Neural crest cell (in vitro differentiated cells): ENCODE data around the gene KCNG4. TPM values are rescaled to one million over a fixed set of nuclear protein-coding genes. Genes with fewer than 3 reads are reported as not detected.

Experiments used
- DNase-seq: peaks from one replicate; pipeline ENCODE4 v3.0.0; 2021; ENCODE audit warnings: low read depth, mixed read lengths, low spot score
- H3K27ac Mint-ChIP-seq: one replicate; pipeline ENCODE4 v1.8.0; 2021; ENCODE audit warnings: mild to moderate bottlenecking, mixed read lengths; ENCODE audit not compliant: unreplicated experiment
- H3K27me3 Mint-ChIP-seq: 2 replicates; pipeline ENCODE4 v1.8.0; 2021; ENCODE audit warnings: low read depth, mild to moderate bottlenecking, mixed read lengths
- H3K36me3 Mint-ChIP-seq: 2 replicates; pipeline ENCODE4 v1.8.0; 2021; ENCODE audit warnings: low read depth, mild to moderate bottlenecking, mixed read lengths
- H3K4me1 Mint-ChIP-seq: 2 replicates; pipeline ENCODE4 v1.8.0; 2021; ENCODE audit warnings: mixed read lengths
- H3K4me3 Mint-ChIP-seq: one replicate; pipeline ENCODE4 v1.8.0; 2021; ENCODE audit warnings: mild to moderate bottlenecking, mixed read lengths
- H3K9me3 Mint-ChIP-seq: 2 replicates; pipeline ENCODE4 v1.8.0; 2021; ENCODE audit warnings: mixed read lengths
- CTCF ChIP-seq: fragments of 200-600 bp; sonication (generic); conservative IDR thresholded peaks from 2 replicates; pipeline ENCODE4 v1.5.0; 2021; ENCODE audit warnings: antibody characterized with exemption, mild to moderate bottlenecking
- total RNA-seq: library from RNA; stranded (reverse); gene quantifications from 2 replicates; pipeline ENCODE4 v1.2.1, GENCODE V29; 2021

KCNG4 gene
- total RNA-seq, 1 donor from 2014 or later = not detected

GRCh38 chr16:84225571-84225970 lies 14.2 kb downstream of the KCNG4 start:
- DNase-seq = no peak
- H3K4me3 Mint-ChIP-seq = no peak overlapping the region
- peaks cover 15% of the 10 kb centered on the region for H3K4me1 Mint-ChIP-seq
- H3K36me3 Mint-ChIP-seq = no peaks in the 10 kb centered on the region
- no peaks in the 10 kb centered on the region for H3K9me3 Mint-ChIP-seq
- H3K27me3 Mint-ChIP-seq = no peaks in the 10 kb centered on the region
- H3K27ac Mint-ChIP-seq = no peak overlapping the region
- no peak for TF ChIP-seq CTCF

- no peaks in the 10 kb centered on the region for H3K9me3 Mint-ChIP-seq
- no peak overlapping the region for H3K4me3 Mint-ChIP-seq
- H3K27ac Mint-ChIP-seq = no peak overlapping the region
- no peaks in the 10 kb centered on the region for H3K27me3 Mint-ChIP-seq
- H3K4me1 Mint-ChIP-seq = peaks cover 15% of the 10 kb centered on the region
- no peak for TF ChIP-seq CTCF
- H3K36me3 Mint-ChIP-seq = no peaks in the 10 kb centered on the region
- DNase-seq = no peak
Measured at GRCh38 chr16:84225126-84225525, 14.7 kb downstream of the KCNG4 start.

GRCh38 chr16:84224554-84224953 lies 15.3 kb downstream of the KCNG4 start:
- no peak overlapping the region for H3K4me3 Mint-ChIP-seq
- TF ChIP-seq CTCF = no peak
- no peaks in the 10 kb centered on the region for H3K27me3 Mint-ChIP-seq
- H3K27ac Mint-ChIP-seq = no peak overlapping the region
- no peaks in the 10 kb centered on the region for H3K36me3 Mint-ChIP-seq
- peaks cover 15% of the 10 kb centered on the region for H3K4me1 Mint-ChIP-seq
- no peak for DNase-seq
- H3K9me3 Mint-ChIP-seq = no peaks in the 10 kb centered on the region

GRCh38 chr16:84223456-84223855 lies 16.4 kb downstream of the KCNG4 start:
- Mint-ChIP-seq H3K9me3 (no peaks in the 10 kb centered on the region), H3K36me3 (no peaks in the 10 kb centered on the region), H3K4me1 (peaks cover 18% of the 10 kb centered on the region), H3K27me3 (no peaks in the 10 kb centered on the region), H3K27ac (no peak overlapping the region), H3K4me3 (no peak overlapping the region)
- TF ChIP-seq CTCF = no peak
- DNase-seq = no peak

GRCh38 chr16:84220851-84221250 lies 19.0 kb downstream of the KCNG4 start:
- Mint-ChIP-seq H3K27ac (no peak overlapping the region), H3K4me3 (no peak overlapping the region), H3K9me3 (no peaks in the 10 kb centered on the region), H3K27me3 (no peaks in the 10 kb centered on the region), H3K4me1 (peaks cover 11% of the 10 kb centered on the region), H3K36me3 (no peaks in the 10 kb centered on the region)
- no peak for DNase-seq
- TF ChIP-seq CTCF = no peak

- no peaks in the 10 kb centered on the region for H3K36me3 Mint-ChIP-seq
- H3K4me3 Mint-ChIP-seq = no peak overlapping the region
- peaks cover 11% of the 10 kb centered on the region for H3K4me1 Mint-ChIP-seq
- H3K27me3 Mint-ChIP-seq = no peaks in the 10 kb centered on the region
- no peak for TF ChIP-seq CTCF
- H3K9me3 Mint-ChIP-seq = no peaks in the 10 kb centered on the region
- no peak overlapping the region for H3K27ac Mint-ChIP-seq
- no peak for DNase-seq
Measured at GRCh38 chr16:84218956-84219355, 20.9 kb downstream of the KCNG4 start.
